HCT116 (cell line): ENCODE results near the gene AMDHD2. TPM values are rescaled to one million over a fixed set of nuclear protein-coding genes. Genes with fewer than 3 reads are reported as not detected.

Experiments
- microRNA counts: library from miRNA; unstranded; fragments of <30 nt; microRNA quantifications from one replicate; lab custom pipeline; 2015
- microRNA-seq: library from miRNA; unstranded; fragments of <30 nt; microRNA quantifications from one replicate; pipeline ENCODE4, GENCODE V29; 2016; ENCODE audit warnings: borderline number of aligned reads
- total RNA-seq: library from RNA; stranded (reverse); gene quantifications from one replicate; pipeline ENCODE4 v1.2.1, GENCODE V29; 2021; ENCODE audit not compliant: unreplicated experiment

Gene AMDHD2
- total RNA-seq, 1 experiment from 2014 or later: 42.9 TPM

MicroRNAs within 50 kb of the gene (microRNA counts, 767-probe panel; counts per million panel counts)
- microRNA hsa-miR-3178 (lab: Ali Mortazavi, UCI): not detected

Small RNAs within 50 kb of the gene (microRNA-seq; reads per million reads assigned to microRNA genes)
- gene MIR3178: not detected

Other genes with a start within 250 kb of the AMDHD2 start
- gene ABCA3, start 179.6 kb upstream of the AMDHD2 start, total RNA-seq: 5.4 TPM
- 60.8 TPM for gene CCNF, start 90.9 kb upstream of the AMDHD2 start, total RNA-seq
- 26.5 TPM for gene TEDC2, start 60.3 kb upstream of the AMDHD2 start, total RNA-seq
- gene NTN3, start 49.1 kb upstream of the AMDHD2 start, total RNA-seq: 0.30 TPM
- gene TBC1D24, start 45.2 kb upstream of the AMDHD2 start, total RNA-seq: 24.6 TPM
- gene ATP6V0C, start 6.4 kb upstream of the AMDHD2 start, total RNA-seq: 187 TPM
- gene CEMP1, start 11.0 kb downstream of the AMDHD2 start, total RNA-seq: 0.32 TPM
- gene PDPK1, start 17.6 kb downstream of the AMDHD2 start, total RNA-seq: 36.1 TPM
- gene KCTD5, start 162.2 kb downstream of the AMDHD2 start, total RNA-seq: 42.1 TPM
- gene PRSS27, start 199.9 kb downstream of the AMDHD2 start, total RNA-seq: 3.3 TPM
- gene SRRM2, start 232.3 kb downstream of the AMDHD2 start, total RNA-seq: 541 TPM